Measurements from ENCODE around the gene ADH6.
"Not testable (repeated sequence)": the region's sequence is repeated elsewhere in the genome, so short reads cannot be mapped to it uniquely, and the experiment has no call there.

The ADH6 gene

DNA sequence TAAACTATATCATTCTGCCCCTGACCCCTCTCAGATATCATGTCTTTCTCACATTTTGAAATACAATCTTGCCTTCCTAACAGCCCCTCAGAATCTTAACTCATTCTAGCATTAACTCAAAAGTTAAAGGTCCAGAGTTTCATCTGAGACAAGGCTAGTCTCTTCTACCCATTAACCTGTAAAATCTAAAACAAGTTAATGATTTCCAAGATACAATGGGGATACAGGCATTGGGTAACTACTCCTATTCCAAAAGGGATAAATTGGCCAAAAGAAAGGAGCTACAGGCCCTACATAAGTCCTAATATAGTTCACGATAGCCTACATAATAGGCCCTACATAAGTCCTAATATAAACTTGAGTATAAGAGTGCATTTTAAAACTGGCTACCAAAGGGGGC is 18.9 kb downstream of the ADH6 start:
- no peak for DNase-seq (ENCODE audit: extremely low read depth in 1 of 2, low read depth in 1 of 2)

DNA sequence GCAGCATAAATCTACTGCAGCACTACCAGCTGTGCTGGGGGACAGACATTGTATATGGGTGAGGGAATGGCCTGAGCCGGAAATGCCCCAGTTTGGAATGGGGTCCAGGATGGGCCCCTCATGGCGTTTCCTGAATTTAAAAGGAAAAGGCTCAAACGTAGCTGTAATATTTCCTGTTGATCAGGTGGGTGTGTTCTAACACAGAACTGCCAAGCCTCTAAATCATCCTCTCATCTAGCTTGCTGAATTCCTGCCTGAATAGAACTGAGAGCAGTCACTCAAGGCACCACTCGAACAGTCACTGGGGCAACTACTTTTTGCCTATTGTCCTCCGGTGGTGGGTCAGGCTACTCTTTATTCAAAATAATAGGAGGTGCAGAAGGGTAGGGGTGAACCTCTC is 28.7 kb downstream of the ADH6 start:
- no peak for DNase-seq (ENCODE audit: extremely low read depth in 1 of 2, low read depth in 1 of 2)

DNA sequence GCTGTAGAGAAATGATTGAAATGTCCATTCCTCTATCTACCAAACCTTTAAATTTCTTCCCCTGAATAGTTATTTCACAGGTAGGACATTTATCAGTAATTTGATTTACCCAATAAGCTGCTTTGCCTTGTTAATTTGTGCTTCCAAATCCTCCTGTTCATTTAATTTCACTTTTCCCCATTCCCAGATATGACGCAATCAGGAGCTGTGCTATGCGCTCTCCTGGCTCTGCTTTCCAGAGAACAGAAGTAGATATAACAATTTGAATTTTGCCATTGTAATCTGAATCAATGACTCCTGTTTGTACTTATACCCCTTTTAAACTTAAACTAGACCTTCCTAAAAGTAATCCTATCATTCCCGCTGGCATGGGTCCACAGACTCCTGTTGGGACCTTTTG is 29.1 kb downstream of the ADH6 start:
- not testable (repeated sequence) for DNase-seq (ENCODE audit: extremely low read depth in 1 of 2, low read depth in 1 of 2)

DNA sequence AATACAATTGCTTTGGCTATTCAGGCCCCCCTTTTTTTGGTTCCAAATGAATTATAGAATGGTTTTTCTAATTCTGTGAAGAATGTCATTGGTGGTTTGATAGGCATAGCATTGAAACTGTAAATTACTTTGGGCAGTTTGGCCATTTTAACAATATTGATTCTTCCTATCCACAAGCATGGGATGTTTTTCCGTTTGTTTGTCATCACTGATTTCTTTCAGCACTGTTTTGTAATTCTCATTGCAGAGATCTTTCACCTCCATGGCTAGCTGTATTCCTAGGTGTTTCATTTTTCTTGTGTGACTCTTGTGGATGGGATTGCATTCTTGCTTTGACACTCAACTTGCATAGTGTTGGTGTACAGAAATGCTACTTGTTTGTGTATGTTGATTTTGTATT is 33.0 kb downstream of the ADH6 start:
- no peak for DNase-seq (ENCODE audit: extremely low read depth in 1 of 2, low read depth in 1 of 2)

DNA sequence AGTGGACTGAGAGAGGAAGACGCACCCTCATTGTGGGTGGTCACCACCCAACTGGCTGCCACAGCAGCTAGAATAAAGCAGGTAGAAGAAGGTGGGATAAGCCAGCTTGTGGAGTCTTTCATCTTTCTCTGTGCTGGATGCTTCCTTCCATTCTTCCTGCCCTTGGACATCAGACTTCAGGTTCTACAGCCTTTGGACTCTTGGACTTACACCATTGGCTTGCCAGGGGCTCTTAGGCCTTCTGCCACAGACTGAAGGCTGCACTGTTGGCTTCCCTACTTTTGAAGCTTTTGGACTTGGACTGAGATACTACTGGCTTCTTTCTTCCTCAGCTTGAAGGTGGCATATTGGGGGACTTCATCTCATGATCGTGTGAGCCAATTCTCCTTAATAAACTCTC is 33.5 kb downstream of the ADH6 start:
- no peak for DNase-seq (ENCODE audit: extremely low read depth in 1 of 2, low read depth in 1 of 2)

DNA sequence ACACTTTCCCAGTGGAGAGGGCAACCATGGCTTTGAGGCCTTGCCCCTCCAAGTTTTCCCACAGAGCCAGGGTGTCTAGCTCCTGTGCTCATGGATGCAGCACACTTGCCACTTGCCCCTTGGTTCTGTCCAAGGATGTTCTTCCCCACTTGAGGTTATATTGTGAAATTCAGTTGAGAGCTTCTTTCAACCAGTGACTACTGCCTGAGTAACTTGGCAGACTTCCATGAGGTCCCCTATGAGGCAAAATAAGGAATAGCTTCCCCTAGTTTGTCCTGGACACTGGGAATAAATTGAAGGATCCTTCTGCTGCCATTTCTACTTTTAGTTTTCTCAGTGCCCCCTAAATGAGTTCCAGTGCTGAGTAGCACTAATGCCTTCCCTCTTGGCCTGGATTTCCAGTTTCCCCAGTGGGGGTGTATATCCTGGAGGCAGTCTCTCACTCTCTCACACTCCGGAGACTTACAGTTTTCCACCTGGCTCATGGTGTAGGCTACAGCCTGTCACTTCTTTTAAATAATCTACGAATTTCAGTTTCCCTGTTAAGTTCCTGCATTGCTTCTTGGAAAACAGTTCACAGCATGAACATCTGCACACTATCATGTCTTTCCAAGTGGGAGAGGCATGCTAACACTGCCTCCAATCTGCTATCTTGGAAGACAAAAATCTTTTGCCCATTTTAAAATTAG is 38.5 kb downstream of the ADH6 start:
- no peak for DNase-seq (ENCODE audit: extremely low read depth in 1 of 2, low read depth in 1 of 2)

DNA sequence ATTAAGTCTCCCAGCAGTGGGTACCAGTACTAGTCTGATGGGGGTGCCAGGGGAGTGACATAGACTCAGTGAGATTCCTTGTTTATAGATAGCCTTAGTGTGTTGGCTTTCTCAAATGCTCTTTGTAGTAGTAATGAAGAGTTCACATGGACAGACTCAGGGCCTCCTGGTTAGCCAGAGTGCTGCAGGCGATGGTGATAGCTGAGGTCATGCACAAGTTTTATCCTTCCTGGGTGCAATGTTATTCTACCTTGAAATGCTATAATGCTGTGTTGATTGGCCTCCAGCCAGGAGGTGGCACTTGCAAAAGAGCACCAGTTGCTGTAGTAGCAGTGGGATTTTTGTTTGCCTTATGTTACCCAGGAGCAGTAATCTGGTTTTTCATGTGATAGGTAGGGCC is 39.4 kb downstream of the ADH6 start:
- no peak for DNase-seq (ENCODE audit: extremely low read depth in 1 of 2, low read depth in 1 of 2)

DNA sequence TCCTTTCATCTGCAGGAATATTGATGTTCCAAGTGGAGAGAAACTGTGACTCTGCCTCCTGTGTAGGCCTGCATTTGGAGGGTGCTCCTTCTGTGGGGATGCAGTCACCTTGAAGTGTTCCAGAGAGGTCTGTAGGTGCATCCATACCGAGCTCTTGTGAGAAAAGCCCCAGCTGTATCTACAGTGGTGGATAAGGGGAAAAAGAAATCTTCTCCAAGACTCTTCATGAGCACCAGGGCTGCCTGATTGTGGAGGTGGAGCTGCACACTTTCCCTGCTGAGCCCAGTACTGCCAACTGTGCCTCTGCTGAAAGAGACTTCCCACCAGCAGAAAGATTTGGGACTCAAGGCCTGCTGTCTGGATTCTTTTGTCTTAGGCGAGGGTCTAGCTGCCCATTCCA is 39.9 kb downstream of the ADH6 start:
- DNase-seq (ENCODE audit: extremely low read depth in 1 of 2, low read depth in 1 of 2): no peak

DNA sequence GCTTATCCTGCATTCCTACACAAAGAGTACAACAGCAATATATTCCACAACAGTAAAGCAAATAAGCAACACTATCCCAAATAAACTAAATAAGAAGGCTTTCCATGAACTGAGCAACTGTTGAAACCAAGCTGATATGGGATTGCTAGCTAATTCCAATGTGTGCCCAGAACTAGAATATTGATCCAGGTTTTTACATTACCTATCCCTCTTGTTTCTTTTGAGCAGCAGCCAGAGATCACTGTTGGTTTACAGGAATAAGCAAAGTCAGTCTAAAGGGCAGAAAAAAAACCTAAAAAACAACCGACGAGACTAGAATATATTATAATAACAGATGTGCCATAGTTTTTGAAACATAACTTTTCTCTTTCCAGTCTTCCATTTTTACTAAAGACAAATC is 52.5 kb downstream of the ADH6 start:
- DNase-seq (ENCODE audit: extremely low read depth in 1 of 2, low read depth in 1 of 2): no peak

DNA sequence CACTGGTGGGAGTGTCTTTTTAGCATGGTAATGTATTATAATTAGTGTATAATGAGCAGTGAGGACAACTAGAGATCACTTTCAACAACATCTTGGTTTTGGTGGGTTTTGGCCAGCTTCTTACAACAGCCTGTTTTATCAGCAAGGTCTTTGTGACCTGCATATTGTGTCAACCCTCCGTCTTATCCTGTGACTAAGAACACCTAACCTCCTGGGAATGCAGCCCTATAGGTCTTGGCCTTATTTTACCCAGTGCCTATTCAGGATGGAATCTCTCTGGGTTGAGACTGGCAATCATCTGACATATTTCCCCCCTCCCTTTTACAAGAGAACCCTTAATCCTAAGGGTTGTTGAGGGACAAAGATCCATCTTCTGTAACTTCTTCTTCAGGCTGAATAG is 53.1 kb downstream of the ADH6 start:
- DNase-seq (ENCODE audit: extremely low read depth in 1 of 2, low read depth in 1 of 2): no peak

DNA sequence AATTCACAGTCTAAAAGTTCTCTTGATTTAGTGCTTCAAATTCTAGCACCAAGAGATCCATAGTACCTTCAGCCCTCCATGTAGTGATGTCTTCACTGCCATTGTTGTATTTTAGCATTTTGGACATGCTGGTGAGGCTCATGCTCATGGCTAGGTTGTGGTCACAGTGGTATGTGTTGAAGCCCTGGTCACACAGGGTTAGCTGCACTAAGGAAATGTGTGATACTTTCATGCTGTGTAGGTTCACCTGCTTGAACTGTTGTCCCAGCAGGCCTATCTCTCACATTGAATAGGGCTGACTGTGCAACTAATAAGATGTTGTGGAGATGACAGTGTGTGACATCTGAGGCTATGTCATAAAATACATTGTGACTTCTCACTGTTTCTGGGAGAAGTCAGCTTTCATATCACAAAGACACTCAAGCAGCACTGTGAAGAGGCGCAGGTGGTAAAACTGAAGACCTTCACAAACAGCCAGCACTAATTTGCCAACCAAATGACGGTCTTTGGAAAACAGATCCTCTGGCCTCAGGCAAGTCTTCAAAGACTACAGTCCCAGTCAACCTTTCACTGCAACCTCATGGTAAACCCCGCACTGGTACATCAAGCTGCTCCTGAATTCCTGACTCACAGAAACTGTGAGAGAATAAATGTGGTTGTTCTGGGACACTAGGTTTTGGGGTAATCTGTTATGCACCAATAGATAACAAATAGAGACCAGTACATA is 57.5 kb downstream of the ADH6 start:
- no peak for DNase-seq (ENCODE audit: extremely low read depth in 1 of 2, low read depth in 1 of 2)

DNA sequence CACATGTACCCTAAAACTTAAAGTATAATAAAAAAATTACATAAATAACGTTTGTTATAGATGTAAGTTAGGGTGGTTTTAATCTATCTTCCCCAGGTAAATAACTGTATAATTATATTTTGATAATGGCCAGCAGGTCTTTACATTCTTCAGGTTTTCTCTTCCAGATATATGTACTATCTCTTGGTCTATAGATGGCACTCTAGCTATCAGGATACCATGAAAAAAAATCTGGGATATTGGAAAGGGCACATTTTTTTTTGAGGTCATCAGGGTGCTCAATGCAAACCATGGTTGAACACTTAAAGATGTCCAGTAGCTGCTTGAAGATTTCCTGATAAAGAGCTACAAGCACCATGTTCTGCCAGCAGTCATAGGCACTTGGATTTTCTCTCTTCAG is 59.3 kb downstream of the ADH6 start:
- DNase-seq (ENCODE audit: extremely low read depth in 1 of 2, low read depth in 1 of 2): no peak

DNA sequence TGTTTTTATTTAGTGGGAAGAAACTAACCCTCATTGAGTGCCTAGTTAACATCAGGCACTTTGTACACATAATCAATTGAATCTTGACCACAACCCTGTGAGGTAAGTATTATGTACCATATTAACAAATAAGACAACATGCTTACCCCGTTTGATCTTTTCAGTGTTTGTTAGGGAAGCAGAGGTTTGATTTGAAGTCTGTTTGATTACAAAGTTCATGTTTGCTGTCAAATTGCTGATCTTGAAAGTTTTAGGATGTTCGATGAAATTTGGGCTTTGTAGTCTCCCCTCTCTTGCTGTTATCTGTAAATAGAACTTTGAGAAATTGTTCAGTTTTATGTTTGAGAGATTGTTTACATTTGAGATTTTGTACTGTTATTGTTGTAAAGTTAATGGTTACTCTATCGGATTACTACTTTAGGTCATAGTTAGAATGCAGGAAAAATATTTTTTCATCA is 61.5 kb downstream of the ADH6 start:
- DNase-seq (ENCODE audit: extremely low read depth in 1 of 2, low read depth in 1 of 2): no peak

DNA sequence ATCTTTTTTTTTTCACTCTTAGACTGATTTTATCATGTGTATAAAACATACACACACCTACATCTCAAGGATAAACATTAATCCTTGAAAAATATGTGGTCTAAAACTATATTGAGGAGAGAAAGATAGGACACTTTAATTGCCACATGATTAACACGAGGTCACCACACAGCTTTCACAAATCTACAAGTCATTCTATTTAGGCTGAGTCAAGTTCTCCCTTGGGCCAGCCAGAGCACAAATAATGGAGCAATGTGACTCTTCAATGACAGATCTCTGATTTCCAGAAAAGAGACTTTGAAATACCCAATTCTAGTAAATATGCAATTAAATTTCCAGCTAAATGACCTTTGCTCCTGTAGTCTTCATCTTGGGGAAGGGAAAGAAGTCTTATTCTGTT is 62.1 kb downstream of the ADH6 start:
- DNase-seq (ENCODE audit: extremely low read depth in 1 of 2, low read depth in 1 of 2): no peak

DNA sequence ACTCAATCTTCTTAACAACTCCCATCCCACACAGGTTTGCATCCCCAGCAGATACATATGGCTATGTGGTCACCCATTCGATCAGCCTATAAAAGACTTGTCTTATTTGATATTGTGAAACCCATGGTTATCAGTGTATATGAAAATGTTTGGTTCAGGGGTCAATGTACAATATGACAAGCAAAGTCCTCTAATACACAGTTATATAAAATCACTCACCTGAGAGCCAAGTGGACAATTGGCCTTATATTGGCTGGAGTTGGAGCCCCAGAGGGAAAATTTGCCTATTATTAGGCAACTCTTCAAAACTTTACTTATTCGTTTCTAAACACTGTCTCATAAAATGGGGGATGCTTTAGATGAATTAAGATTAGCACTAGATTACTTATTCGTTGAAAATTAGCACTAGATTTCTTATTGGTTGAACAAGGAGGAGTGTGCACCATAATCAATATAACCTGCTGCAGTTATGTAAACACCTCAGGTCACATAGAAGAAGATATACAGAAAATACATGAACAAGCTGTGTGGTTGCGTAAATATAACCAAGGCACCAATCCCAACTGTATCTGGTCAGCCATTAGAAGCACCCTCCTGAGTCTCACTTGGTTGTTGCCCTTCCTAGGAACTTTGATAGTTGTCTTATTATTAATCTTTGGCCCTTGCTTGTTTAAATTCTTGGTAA is 64.2 kb downstream of the ADH6 start:
- no peak for DNase-seq (ENCODE audit: extremely low read depth in 1 of 2, low read depth in 1 of 2)
